ENCODE results near the gene ZNF398.
A peak's percentile ranks its signal among the peaks of the same experiment; 100 is the strongest.

ZNF398 gene

GRCh38 chr7:149136118-149136517, 11.1 kb upstream of the ZNF398 start:
- TF ChIP-seq YY1 (IDR thresholded peaks at IDR 0.05; ENCODE audit: low read depth) (no peak), FOXM1 (IDR thresholded peaks at IDR 0.05; ENCODE audit: borderline replicate concordance, low read depth) (no peak)

DNA sequence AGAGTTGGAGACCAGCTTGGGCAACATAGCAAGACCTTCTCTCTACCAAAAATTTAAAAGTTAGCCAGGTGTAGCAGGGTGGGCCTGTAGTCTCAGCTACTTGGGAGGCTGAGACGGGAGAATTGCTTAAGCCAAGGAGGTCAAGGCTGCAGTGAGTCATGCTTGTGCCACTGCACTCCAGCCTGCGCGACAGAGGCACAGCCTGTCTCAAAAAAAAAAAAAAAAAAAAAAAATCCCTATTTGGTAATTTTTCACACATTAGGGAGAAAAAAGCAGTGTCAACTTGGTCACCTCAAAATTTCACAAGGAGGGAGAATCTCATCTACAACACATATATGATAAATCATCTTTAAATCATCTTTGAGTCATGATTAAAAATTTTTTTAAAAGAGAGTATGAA, 6.4 kb upstream of the ZNF398 start:
- no peak for TF ChIP-seq CEBPB (IDR thresholded peaks at IDR 0.05)
- no peak for TF ChIP-seq TCF12 (IDR thresholded peaks at IDR 0.05; ENCODE audit: low read depth)
- no peak for TF ChIP-seq USF1 (IDR thresholded peaks at IDR 0.05)

- TF ChIP-seq EGR1 (IDR thresholded peaks at IDR 0.05) = no peak
- TF ChIP-seq ZBTB7A (IDR thresholded peaks at IDR 0.05; ENCODE audit: low read depth) = no peak
- TF ChIP-seq MAX (IDR thresholded peaks at IDR 0.05) = no peak
- no peak for TF ChIP-seq USF1 (IDR thresholded peaks at IDR 0.05)
These were observed 5.4 kb upstream of the ZNF398 start for GRCh38 chr7:149141893-149142292.

DNA sequence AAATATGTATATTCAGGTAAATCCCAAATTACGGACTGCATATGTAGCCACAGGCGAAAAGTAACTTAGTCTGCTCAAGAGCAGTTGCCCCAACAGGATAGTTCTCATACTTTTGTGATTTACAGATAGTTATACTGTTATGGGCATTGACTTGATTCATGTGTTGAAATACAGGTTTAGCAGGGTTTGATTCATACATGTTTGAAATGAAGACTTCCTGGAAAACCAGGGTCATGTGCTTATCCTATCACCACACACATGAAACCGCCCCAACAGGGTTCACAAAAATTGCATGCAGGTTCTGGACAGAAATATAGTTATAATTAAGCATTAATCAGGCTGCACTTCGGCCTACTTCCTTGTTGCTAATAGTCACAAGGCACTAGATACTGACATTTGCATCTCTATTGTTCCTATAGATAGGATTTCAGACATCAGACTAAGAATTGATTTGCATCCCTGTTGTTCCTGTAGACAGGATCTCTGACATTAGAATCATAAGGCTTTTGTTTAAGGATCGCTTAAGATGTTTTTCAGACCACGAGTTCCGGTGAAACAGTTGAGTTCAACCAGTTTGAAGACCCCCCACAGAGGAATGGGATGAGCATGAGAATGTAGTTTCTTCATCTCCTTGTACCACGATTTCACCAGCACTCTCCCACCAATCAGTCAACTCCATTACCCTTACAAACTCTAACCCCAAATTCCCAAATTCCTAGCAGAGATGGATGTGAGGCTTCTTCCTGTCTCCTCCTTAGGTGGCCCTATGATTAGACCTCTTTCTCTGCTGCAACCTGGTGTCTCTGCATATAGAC, 2.0 kb upstream of the ZNF398 start:
- TF ChIP-seq CEBPB (IDR thresholded peaks at IDR 0.05) = no peak
- TF ChIP-seq EP300 (IDR thresholded peaks at IDR 0.05; ENCODE audit: borderline replicate concordance) = 0 out of 2 replicates have a peak, but pooled peaks have one; percentile 39
- no peak for TF ChIP-seq CREB1 (IDR thresholded peaks at IDR 0.05; ENCODE audit: low read depth)
- TF ChIP-seq MAX (IDR thresholded peaks at IDR 0.05) = peak; percentile 54; the same call in 1 of the 2 replicates
- no peak for TF ChIP-seq YY1 (IDR thresholded peaks at IDR 0.05; ENCODE audit: low read depth)
- no peak for TF ChIP-seq RAD21 (IDR thresholded peaks at IDR 0.05; ENCODE audit: low read depth)
- no peak for TF ChIP-seq REST (IDR thresholded peaks at IDR 0.05; ENCODE audit: low read depth)
- TF ChIP-seq NFIC (IDR thresholded peaks at IDR 0.05) = no peak
- peak; percentile 60 for TF ChIP-seq USF1 (IDR thresholded peaks at IDR 0.05)
- TF ChIP-seq EGR1 (IDR thresholded peaks at IDR 0.05) = no peak
- peak; percentile 44; the same call in 1 of the 2 replicates for TF ChIP-seq FOXM1 (IDR thresholded peaks at IDR 0.05; ENCODE audit: borderline replicate concordance, low read depth)
- TF ChIP-seq ZBTB7A (IDR thresholded peaks at IDR 0.05; ENCODE audit: low read depth) = no peak
- 0 out of 2 replicates have a peak, but pooled peaks have one; percentile 12 for TF ChIP-seq TCF12 (IDR thresholded peaks at IDR 0.05; ENCODE audit: low read depth)
- no peak for TF ChIP-seq TAF1 (IDR thresholded peaks at IDR 0.05; ENCODE audit: low read depth)
- TF ChIP-seq TEAD4 (IDR thresholded peaks at IDR 0.05) = peak; percentile 12; the same call in 1 of the 2 replicates

DNA sequence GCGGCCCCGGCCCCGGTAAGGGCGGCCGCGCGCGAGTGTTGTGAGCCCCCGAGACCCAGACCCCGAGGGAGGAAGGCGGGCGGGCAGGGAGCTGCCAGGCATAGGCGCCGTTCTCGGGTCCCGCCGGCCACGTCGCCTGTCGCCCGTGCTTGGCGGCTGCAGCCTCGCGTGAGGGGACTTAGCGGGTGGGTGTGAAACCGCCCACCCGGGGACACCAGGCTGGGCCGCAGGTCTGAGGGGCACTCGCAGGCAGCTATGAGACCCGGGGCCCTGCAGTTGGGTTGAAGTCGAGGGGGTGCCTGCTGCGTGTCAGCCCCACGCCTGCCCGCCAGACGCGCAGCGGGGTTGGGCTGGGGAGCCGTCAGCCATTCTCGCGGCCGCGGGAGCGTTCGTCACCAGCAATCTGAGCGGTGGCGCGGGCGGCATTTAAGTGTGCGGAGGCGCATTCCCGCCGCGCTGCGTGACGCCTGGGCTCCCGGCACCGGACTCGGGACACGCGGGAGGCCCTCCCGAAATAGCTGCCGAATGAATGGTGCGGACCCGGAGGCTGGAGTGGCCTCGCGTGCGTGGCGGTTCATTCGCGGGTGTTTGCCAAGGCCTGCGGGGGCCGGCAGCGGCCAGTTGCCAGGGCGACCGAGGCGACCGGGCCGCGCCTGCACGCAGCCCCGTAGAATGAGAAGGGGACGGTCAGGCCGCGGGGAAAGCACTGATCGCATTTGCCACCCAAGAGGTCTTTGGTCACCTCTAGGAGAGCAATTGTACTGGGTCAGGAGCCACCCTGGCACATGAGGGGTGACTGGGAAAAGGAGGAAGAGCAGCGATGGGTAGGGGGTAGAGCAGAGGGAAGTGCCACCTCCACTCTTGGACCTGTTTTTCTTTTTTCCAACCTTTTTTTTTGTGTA, 750 bp downstream of the ZNF398 start:
- no peak for TF ChIP-seq ZBTB7A (IDR thresholded peaks at IDR 0.05; ENCODE audit: low read depth)
- 0 out of 2 replicates have a peak, but pooled peaks have one; percentile 8 for TF ChIP-seq TEAD4 (IDR thresholded peaks at IDR 0.05)
- TF ChIP-seq YY1 (IDR thresholded peaks at IDR 0.05; ENCODE audit: low read depth) = peak; percentile 82
- peak; percentile 57; the same call in 1 of the 2 replicates for TF ChIP-seq TAF1 (IDR thresholded peaks at IDR 0.05; ENCODE audit: low read depth)
- TF ChIP-seq NFIC (IDR thresholded peaks at IDR 0.05) = no peak
- no peak for TF ChIP-seq RAD21 (IDR thresholded peaks at IDR 0.05; ENCODE audit: low read depth)
- peak; percentile 78 for TF ChIP-seq MAX (IDR thresholded peaks at IDR 0.05)

DNA sequence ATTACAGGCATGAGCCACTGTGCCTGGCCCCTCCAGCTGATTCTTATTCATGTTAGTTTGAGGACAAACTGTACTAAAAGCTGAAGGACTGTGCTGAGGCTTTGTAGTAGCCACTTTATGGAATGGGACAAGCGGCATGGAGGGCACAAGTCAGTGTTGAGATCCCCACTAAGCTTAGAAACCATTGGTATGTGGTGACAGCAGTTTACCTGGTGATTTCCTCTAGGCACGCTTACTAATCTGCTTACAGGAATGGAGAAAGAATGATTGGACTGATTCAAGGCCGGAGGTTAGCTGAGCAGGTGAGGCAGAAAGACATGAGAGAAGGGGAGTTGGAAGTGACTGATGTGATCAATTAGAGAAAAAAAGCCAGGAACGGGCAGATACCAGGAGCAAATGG, 3.7 kb downstream of the ZNF398 start:
- no peak for TF ChIP-seq NFIC (IDR thresholded peaks at IDR 0.05)
- no peak for TF ChIP-seq YY1 (IDR thresholded peaks at IDR 0.05; ENCODE audit: low read depth)
- TF ChIP-seq REST (IDR thresholded peaks at IDR 0.05; ENCODE audit: low read depth) = no peak
- TF ChIP-seq FOXM1 (IDR thresholded peaks at IDR 0.05; ENCODE audit: borderline replicate concordance, low read depth) = no peak
- no peak for TF ChIP-seq ZBTB7A (IDR thresholded peaks at IDR 0.05; ENCODE audit: low read depth)
- TF ChIP-seq TCF12 (IDR thresholded peaks at IDR 0.05; ENCODE audit: low read depth) = no peak
- TF ChIP-seq CREB1 (IDR thresholded peaks at IDR 0.05; ENCODE audit: low read depth) = no peak
- no peak for TF ChIP-seq RAD21 (IDR thresholded peaks at IDR 0.05; ENCODE audit: low read depth)
- no peak for TF ChIP-seq EGR1 (IDR thresholded peaks at IDR 0.05)
- no peak for TF ChIP-seq TEAD4 (IDR thresholded peaks at IDR 0.05)
- TF ChIP-seq MAX (IDR thresholded peaks at IDR 0.05) = no peak
- no peak for TF ChIP-seq EP300 (IDR thresholded peaks at IDR 0.05; ENCODE audit: borderline replicate concordance)
- no peak for TF ChIP-seq USF1 (IDR thresholded peaks at IDR 0.05)
- no peak for TF ChIP-seq TAF1 (IDR thresholded peaks at IDR 0.05; ENCODE audit: low read depth)
- no peak for TF ChIP-seq CEBPB (IDR thresholded peaks at IDR 0.05)

All from Ishikawa (cell line).